ENCODE results near the gene PLEKHH1.

PLEKHH1 gene

GRCh38 chr14:67515386-67516079 is 17.6 kb upstream of the PLEKHH1 start:
- no peak for TF ChIP-seq CTCF (IDR thresholded peaks at IDR 0.05)
- Histone ChIP-seq H3K4me3 (peak overlapping the region; percentile 98), H3K27ac (peak overlapping the region in 1 of 2 donors; percentile 73)
- no peak for DNase-seq (ENCODE audit: low spot score)

GRCh38 chr14:67516676-67517075 is 16.4 kb upstream of the PLEKHH1 start:
- no peak overlapping the region for H3K4me3 ChIP-seq
- DNase-seq (ENCODE audit: low spot score) = no peak
- no peak overlapping the region for H3K27ac ChIP-seq
- no peak for TF ChIP-seq CTCF (IDR thresholded peaks at IDR 0.05)

GRCh38 chr14:67517083-67517482 is 16.0 kb upstream of the PLEKHH1 start:
- DNase-seq (ENCODE audit: low spot score) = no peak

GRCh38 chr14:67519406-67519805 is 13.7 kb upstream of the PLEKHH1 start:
- no peak overlapping the region for H3K4me3 ChIP-seq
- H3K27ac ChIP-seq = no peak overlapping the region
- TF ChIP-seq CTCF (IDR thresholded peaks at IDR 0.05) = no peak
- no peak for DNase-seq (ENCODE audit: low spot score)

More at GRCh38 chr14:67517083-67517482, 16.0 kb upstream of the PLEKHH1 start:
- TF ChIP-seq CTCF (IDR thresholded peaks at IDR 0.05) = no peak
- Histone ChIP-seq H3K27ac (no peak overlapping the region), H3K4me3 (no peak overlapping the region)

- no peak overlapping the region for H3K27ac ChIP-seq
- DNase-seq (ENCODE audit: low spot score) = no peak
- no peak overlapping the region for H3K4me3 ChIP-seq
- no peak for TF ChIP-seq CTCF (IDR thresholded peaks at IDR 0.05)
Observed at GRCh38 chr14:67520482-67520881, 12.6 kb upstream of the PLEKHH1 start.

GRCh38 chr14:67522270-67522669 is 10.8 kb upstream of the PLEKHH1 start:
- no peak for TF ChIP-seq CTCF (IDR thresholded peaks at IDR 0.05)
- no peak for DNase-seq (ENCODE audit: low spot score)
- Histone ChIP-seq H3K4me3 (no peak overlapping the region), H3K27ac (no peak overlapping the region)

Measured in coronary artery (tissue), 2 donors.